ENCODE data around the gene TMEM167B. TPM values are rescaled to one million over a fixed set of nuclear protein-coding genes. Genes with fewer than 3 reads are reported as not detected.

TMEM167B gene
- total RNA-seq, 1 experiment from 2014 or later = 26.3 TPM

Other genes with a start within 250 kb of the TMEM167B start
- 4.0 and 4.7 TPM in 2 replicates for gene AKNAD1, start 233.7 kb upstream of the TMEM167B start, total RNA-seq (2014; rRNA removed; shearing (Covaris generic))
- gene GPSM2, start 213.8 kb upstream of the TMEM167B start, total RNA-seq (2014; rRNA removed; shearing (Covaris generic)) = 126 and 151 TPM in 2 replicates
- 23.6 and 24.3 TPM in 2 replicates for gene CLCC1, start 127.3 kb upstream of the TMEM167B start, total RNA-seq (2014; rRNA removed; shearing (Covaris generic))
- 18.7 and 24.3 TPM in 2 replicates for gene WDR47, start 48.7 kb upstream of the TMEM167B start, total RNA-seq (2014; rRNA removed; shearing (Covaris generic))
- 55.9 and 80.2 TPM in 2 replicates for gene TAF13, start 14.8 kb upstream of the TMEM167B start, total RNA-seq (2014; rRNA removed; shearing (Covaris generic))
- 0.29 and 0.36 TPM in 2 replicates for gene ELAPOR1, start 23.4 kb downstream of the TMEM167B start, total RNA-seq (2014; rRNA removed; shearing (Covaris generic))
- 145 and 147 TPM in 2 replicates for gene SARS1, start 123.2 kb downstream of the TMEM167B start, total RNA-seq (2014; rRNA removed; shearing (Covaris generic))
- gene CELSR2, start 158.8 kb downstream of the TMEM167B start, total RNA-seq (2014; rRNA removed; shearing (Covaris generic)) = 1.2 and 1.5 TPM in 2 replicates
- 70.0 and 74.6 TPM in 2 replicates for gene PSRC1, start 192.4 kb downstream of the TMEM167B start, total RNA-seq (2014; rRNA removed; shearing (Covaris generic))
- gene MYBPHL, start 216.2 kb downstream of the TMEM167B start, total RNA-seq (2014; rRNA removed; shearing (Covaris generic)) = not detected in 2 replicates

All from RPMI7951 (cell line).